HG03025 (cell line): ENCODE results near the gene ATP2A1.
A peak's percentile ranks its signal among the peaks of the same experiment; 100 is the strongest.
"Not testable (repeated sequence)": the region's sequence is repeated elsewhere in the genome, so short reads cannot be mapped to it uniquely, and the experiment has no call there.

ENCODE experiments used
- ATAC-seq: cut with Tn5 transposase; IDR thresholded peaks from one replicate; pipeline ENCODE4 v1.9.1; 2021; ENCODE audit warnings: mild to moderate bottlenecking, moderate library complexity; ENCODE audit not compliant: unreplicated experiment, low FRiP score

The ATP2A1 gene

GRCh38 chr16:28904828-28905227 is 26.5 kb downstream of the ATP2A1 start:
- no peak for ATAC-seq

GRCh38 chr16:28905229-28905754 is 27.0 kb downstream of the ATP2A1 start:
- ATAC-seq: no peak

GRCh38 chr16:28905800-28906372 is 27.6 kb downstream of the ATP2A1 start:
- no peak for ATAC-seq

DNA sequence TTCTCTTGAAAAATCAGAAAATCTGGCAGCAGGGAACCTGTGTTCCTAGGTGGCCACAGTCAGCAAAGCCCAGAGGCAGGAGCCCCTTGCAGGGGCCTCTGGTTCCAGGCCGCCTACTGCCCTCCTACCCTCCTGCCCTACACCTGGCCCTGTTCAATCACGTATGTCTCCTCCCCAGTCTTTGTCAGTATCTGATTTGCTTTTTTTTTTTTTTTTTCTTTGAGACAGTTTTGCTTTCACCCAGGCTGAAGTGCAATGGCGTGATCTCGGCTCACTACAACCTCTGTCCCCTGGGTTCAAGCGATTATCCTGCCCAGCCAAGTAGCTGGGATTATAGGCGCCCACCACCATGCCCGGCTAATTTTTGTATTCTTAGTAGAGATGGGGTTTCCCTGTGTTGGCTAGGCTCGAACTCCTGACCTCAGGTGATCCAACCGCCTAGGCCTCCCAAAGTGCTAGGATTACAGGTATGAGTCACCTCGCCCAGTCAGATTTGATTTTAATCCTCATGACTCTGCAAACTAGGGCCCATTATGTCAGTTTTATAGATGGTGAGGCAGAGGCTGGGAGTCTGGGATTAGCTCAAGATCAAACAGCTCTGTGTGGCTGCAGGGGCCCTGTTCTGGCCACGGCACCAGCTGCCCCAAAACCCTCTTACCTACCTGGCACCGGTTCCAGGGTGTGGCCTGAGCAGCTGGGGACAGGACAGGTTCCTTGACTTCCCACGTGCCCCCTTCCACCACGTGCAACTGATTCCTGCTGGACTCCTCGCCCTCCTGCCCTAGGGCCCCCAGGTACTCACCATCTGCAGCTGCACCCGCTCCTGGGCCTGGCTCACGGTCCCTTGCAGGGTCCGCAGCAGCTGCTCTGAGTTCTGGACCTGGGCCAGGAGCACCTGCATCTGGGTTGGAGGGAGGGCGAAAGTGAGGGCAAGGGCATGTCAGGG is 32.1 kb downstream of the ATP2A1 start:
- ATAC-seq: no peak

DNA sequence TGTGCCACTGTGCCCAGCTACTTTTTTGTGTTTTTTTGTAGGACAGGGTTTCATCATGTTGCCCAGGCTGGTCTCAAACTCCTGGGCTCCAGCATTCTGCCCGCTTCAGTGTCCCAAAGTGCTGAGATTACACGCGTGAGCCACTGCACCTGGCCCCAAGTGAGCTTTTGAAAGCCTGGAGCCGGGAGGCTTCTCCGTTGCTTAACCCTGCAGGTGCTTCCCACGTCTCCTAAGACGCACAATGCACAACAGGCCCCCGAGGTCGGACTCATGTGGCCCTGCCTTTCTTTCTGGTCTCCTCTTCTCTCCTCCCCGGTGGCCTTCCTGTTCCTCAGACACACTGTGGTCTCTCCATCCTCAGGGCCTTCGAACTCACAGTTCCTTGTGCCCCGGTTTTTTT is 34.3 kb downstream of the ATP2A1 start:
- no peak for ATAC-seq

GRCh38 chr16:28913946-28914724 is 35.8 kb downstream of the ATP2A1 start:
- ATAC-seq: no peak

DNA sequence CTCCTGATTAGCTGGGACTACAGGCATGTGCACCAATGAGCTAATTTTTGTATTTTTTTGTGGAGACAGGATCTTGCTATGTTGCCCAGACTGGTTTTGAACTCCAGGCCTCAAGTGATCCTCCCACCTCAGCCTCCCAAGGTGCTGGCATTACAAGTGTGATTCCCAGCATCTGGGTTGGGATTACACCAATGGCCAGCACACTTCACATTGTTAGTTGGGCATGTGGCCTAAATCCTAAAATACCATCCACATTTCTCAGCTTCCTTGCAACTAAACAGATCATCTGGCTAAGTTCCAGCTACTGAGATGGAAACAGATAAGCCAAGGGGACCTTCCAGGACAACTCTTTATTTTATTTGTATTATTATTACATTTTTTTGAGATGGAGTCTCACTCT is 36.9 kb downstream of the ATP2A1 start:
- no peak for ATAC-seq

- no peak for ATAC-seq
Observed at GRCh38 chr16:28917095-28917494, 38.8 kb downstream of the ATP2A1 start.

DNA sequence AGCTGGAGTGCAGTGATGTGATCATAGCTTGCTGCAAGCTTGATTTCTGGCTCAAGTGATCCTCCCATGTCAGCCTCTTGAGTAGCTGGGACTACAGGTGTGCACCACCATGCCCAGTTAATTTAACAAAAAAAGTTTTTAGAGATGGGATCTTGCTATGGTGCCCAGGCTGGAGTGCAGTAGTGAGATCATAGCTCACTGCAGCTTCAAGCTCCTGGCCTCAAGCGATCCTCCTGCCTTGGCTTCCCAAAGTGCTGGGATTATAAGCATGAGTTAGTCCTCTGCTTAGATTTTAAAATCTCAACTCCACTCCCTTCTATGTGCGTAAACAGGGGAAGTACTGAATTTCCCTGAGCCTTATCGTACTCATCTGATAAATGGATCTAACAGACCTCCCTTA is 40.4 kb downstream of the ATP2A1 start:
- no peak for ATAC-seq

DNA sequence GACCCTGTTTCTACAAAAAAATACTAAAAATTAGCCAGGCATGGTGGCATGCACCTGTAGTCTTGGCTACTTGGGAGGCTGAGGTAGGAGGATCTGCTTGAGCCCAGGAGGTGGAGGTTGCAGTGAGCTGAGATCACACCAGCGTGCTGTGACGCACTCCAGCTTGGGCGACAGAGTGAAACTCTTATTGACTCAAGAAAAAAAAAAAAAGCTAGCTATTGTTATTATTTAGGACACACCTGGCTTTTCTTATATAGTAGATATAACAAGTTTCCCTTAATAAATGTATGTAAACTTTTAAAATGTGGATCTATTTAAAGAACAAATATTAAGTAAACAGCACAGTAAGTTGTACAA is 44.9 kb downstream of the ATP2A1 start:
- no peak for ATAC-seq

DNA sequence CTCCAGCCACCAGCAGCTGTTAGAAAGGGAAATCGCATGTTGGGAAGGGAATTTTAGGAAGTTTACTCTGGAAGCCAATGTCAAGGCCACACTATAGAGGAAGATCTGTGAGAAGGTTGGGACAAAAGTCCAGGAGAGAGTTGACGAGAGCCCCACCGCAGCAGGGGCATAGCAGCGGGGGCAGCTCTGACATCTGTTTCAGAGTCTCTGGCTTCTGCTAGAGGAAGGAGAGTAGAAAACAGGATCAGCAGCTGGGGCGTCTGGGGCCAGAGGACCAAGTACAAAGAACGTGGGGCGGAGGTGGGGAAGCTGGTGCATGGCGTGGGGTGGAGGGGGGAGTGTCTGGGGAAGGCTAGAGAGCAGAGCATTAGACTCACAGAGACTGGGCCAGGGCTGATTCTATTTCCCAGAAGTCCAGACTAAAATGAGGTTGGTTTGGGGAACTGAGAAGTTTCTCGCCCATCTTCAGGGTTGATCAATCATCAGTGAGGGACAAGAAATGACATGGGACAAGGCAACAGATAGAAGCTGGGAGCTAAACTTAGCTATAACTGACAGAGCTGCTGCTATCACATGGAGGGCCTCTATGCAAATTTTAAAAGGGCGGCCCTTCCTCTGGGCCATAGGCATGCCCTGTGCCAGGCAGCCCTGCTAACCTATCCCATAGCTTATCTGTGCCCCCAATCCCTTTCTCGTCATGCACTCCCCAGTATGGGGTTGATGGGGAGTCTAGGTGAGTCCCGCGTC is 45.5 kb downstream of the ATP2A1 start:
- peak; percentile 45 for ATAC-seq

DNA sequence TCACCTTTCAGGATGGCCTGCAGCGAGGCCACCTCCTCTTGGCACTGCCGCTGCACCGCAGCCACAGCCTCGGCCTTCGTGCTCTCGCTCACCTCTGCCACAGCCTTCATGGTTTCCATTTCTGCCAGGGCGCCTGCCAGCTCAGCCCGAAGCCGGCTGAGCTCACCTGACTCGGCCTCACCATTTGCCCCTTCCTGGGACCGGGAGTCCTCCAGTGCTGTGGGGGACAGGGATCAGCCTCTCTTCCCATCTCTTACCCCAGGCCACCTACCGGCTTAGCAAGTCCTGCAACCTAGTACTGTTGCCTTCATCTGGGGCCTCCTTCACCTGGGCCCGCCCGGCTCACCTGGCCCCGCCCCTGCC is 46.1 kb downstream of the ATP2A1 start:
- ATAC-seq: no peak

DNA sequence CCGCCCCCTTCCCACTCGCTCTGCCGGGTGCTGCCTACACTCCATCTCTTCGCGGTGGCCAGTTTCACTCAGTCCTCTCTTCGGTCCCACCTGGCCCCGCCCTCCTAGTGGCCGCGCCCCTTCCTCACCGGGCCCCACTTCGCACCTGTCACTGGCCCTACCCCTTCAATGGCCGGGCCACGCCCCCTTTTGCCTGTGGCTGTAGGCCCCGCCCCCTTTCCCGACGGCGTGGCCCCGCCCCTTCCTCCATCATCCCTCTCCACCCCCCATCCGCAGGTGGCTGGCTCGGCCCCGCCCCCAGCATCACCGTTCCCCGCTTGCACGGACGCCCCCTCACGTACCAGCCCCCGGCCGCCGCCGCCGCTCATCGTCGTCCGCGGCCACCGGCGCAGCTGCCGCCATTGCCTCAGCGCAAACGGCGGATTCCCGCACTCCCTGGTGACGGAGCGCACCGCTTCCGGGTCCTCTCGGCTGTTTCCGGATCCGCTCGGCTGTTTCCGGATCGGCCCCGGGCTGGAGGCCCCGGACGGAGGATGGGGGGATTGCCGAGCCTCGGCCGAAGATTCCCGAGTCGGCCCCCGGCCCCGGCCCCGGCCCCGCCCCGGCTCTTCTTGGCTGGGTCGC is 46.6 kb downstream of the ATP2A1 start, which contains the start of gene RABEP2:
Gene RABEP2, minus strand, starts transcription at position 477 of the 624 bp plus-strand sequence. Its CDS starts 75 bp downstream, at position 402.
- ATAC-seq: peak; percentile 52

DNA sequence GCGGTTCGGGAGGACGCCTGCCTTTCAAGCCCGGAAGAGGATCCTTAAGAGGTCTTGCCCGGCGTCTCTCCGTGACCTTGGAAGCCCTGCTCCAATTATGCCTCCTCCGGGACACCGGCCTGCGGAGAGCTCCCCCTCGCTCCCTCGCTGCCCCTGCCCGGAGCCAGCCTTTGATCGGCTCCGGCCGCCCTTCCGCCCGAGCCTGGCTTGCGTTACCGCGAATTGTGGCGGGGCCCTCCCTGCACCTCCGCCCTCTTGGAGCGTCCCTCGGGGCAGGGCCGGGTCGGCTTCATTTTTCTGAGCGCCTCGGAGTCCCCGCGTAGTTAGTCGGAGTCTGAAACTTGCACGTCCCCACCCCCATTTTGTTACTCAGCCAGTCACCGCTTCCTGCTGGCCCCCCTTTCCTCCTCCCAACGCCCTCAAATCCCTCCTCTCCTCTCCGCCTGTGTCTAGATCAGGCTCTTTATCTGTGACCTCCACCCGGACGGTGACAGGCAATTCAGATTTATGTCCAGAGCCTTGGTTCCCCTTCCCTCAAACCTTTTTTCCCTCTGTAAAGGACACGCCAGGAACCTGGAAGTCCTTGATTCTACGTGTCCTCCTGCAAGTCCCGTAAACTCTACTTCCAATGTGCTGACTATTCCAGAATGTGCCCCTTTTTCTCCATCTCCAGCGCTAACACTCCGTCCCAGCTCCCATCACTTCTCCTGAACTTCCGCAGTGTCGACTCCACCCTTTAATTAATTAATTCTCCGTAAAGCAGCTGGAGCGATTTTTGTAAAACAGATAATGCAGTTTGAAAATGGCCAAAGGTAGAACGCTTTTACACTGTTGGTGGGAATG is 47.3 kb downstream of the ATP2A1 start:
- no peak for ATAC-seq

DNA sequence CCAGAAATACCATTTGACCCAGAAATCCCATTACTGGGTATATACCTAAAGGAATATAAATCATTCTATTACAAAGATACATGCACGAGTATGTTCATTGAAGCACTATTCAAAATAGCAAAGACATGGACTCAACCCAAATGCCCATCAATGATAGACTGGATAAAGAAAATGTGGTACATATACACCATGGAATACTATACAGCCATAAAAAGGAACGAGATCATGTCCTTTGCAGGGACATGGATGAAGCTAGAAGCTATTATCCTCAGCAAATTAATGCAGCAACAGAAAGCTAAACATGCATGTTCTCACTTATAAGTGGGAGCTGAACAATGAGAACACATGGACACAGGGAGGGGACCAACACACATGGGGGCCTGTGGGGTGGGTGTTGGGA is 48.0 kb downstream of the ATP2A1 start:
- ATAC-seq: not testable (repeated sequence)

DNA sequence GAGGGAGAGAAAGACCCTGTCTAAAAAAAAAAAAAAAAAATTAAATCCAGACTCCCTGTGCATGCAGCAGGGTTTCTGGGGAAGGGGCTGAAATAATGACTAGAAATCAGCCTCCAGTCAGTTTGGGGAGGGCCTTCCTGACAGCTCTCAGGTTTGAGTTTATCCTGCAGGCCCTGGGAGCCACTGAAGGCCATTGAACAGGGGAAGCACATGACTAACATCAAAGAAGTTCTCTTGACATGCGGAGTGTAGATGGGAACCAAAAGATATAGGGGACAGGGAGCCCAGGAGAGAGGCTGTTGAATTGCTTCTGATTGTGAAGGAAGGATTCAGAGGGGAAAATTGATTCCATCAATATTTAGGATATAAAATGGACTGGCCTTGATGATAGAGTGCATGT is 49.5 kb downstream of the ATP2A1 start:
- no peak for ATAC-seq

- no peak for ATAC-seq
Observed at GRCh38 chr16:28930203-28930602, 51.9 kb downstream of the ATP2A1 start.

DNA sequence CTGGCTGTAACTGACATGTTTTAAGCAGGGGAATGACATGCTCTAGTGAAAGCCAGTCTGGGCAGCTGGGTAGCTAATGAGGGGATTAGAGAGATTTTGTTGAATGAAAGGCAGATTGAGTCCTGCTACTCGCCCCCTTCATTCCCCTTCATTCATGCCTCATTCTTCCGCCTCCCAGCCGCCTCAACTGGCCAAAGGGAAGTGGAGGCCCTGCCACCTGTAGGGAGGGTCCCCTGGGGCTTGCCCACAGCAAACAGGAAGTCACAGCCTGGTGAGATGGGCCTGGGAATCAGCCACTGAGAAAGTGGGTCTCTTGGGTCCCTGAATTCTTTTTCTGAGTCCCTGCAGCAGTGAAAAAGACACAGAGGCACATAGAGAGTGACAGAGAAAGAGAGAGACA is 52.4 kb downstream of the ATP2A1 start:
- no peak for ATAC-seq

DNA sequence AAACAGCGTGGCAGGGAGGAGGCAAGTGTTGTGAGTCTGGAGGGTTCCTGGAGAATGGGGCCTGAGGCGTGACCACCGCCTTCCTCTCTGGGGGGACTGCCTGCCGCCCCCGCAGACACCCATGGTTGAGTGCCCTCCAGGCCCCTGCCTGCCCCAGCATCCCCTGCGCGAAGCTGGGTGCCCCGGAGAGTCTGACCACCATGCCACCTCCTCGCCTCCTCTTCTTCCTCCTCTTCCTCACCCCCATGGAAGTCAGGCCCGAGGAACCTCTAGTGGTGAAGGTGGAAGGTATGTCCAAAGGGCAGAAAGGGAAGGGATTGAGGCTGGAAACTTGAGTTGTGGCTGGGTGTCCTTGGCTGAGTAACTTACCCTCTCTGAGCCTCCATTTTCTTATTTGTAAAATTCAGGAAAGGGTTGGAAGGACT is 53.5 kb downstream of the ATP2A1 start, which contains the start of gene CD19:
Gene CD19, plus strand, starts transcription at position 171 of the 425 bp plus-strand sequence. Its CDS starts 30 bp downstream, at position 201.
- no peak for ATAC-seq
